PC-9 (cell line): ENCODE data around the gene NR4A2. TPM values are rescaled to one million over a fixed set of nuclear protein-coding genes. Genes with fewer than 3 reads are reported as not detected.

ENCODE experiments used
- BruUV-seq: library from RNA; stranded (reverse); fragments of 400-500 nt; replicated peaks from 2 replicates; lab custom pipeline; 2021; lab: Mats Ljungman, UMichigan
- CTCF ChIA-PET: fragments of 300-600 bp; sonication (Branson Sonifier 250); formaldehyde crosslinking; loops from one replicate; lab custom pipeline; 2022; ENCODE audit warnings: antibody characterized with exemption; lab: Charles Lee
- POLR2A ChIA-PET: fragments of 300-600 bp; sonication (Branson Sonifier 250); formaldehyde crosslinking; loops from one replicate; lab custom pipeline; 2022; ENCODE audit warnings: antibody characterized with exemption; ENCODE audit not compliant: unreplicated experiment; lab: Charles Lee
- DNase-seq, 2 experiments: peaks; one replicate each; pipeline versions ENCODE4 v3.0.0 to v3.0.0-alpha.2; 2015 to 2022; ENCODE audit warnings: mixed read lengths in 1 of 2
- H2AFZ ChIP-seq: fragments of 200-600 bp; sonication (generic); 2 replicates; pipeline ENCODE4 v1.8.1; 2017; ENCODE audit warnings: antibody characterized with exemption
- H3F3A ChIP-seq: fragments of 200-600 bp; sonication (generic); 2 replicates; pipeline ENCODE4 v1.8.1; 2017; ENCODE audit warnings: antibody characterized with exemption, mild to moderate bottlenecking, low read depth; ENCODE audit not compliant: insufficient read depth
- H3K27ac ChIP-seq: fragments of 200-600 bp; sonication (generic); 2 replicates; pipeline ENCODE4 v1.6.1; 2016; ENCODE audit warnings: mixed run types
- H3K27me3 ChIP-seq: fragments of 200-600 bp; sonication (generic); 2 replicates; pipeline ENCODE4 v1.6.1; 2016; ENCODE audit warnings: low read depth, mixed run types; ENCODE audit not compliant: insufficient read depth
- H3K36me3 ChIP-seq: fragments of 200-600 bp; sonication (generic); 2 replicates; pipeline ENCODE4 v1.6.1; 2016; ENCODE audit warnings: low read depth, mixed run types
- H3K4me1 ChIP-seq: fragments of 200-600 bp; sonication (generic); replicated peaks from 2 replicates; pipeline ENCODE4 v1.6.1; 2016; ENCODE audit warnings: mixed run types; ENCODE audit not compliant: insufficient read depth
- H3K4me2 ChIP-seq: fragments of 200-600 bp; sonication (generic); 2 replicates; pipeline ENCODE4 v1.6.1; 2017; ENCODE audit warnings: mixed run types
- H3K4me3 ChIP-seq: fragments of 200-600 bp; sonication (generic); 2 replicates; pipeline ENCODE4 v1.6.1; 2016; ENCODE audit warnings: mixed run types
- H3K79me2 ChIP-seq: fragments of 200-600 bp; sonication (generic); 2 replicates; pipeline ENCODE4 v1.6.1; 2017; ENCODE audit warnings: low read depth, mixed run types
- H3K9me2 ChIP-seq: fragments of 200-600 bp; sonication (generic); 2 replicates; pipeline ENCODE4 v1.8.1; 2017; ENCODE audit warnings: mild to moderate bottlenecking; ENCODE audit not compliant: insufficient read depth
- H3K9me3 ChIP-seq: fragments of 200-600 bp; sonication (generic); 2 replicates; pipeline ENCODE4 v1.8.1; 2016; ENCODE audit warnings: low read depth; ENCODE audit not compliant: insufficient read depth
- H4K20me1 ChIP-seq: fragments of 200-600 bp; sonication (generic); 2 replicates; pipeline ENCODE4 v1.8.1; 2017; ENCODE audit not compliant: insufficient read depth
- EZH2 ChIP-seq: fragments of 200-600 bp; sonication (generic); IDR thresholded peaks from 2 replicates; pipeline ENCODE4 v1.8.0; 2017; ENCODE audit warnings: antibody characterized with exemption, low read depth
- intact Hi-C: fragments of 100-400 bp; cut with micrococcal nuclease; formaldehyde crosslinking; loops from one replicate; pipeline ENCODE4 v1.10.0; 2022; ENCODE audit not compliant: unreplicated experiment
- total RNA-seq: library from RNA; stranded (reverse); gene quantifications from 2 replicates; pipeline ENCODE4 v1.2.3, GENCODE V29; 2021
- TF ChIP-seq, protein P1 (sequence below): fragments of 200-600 bp; sonication (generic); conservative IDR thresholded peaks from 2 replicates; pipeline ENCODE4 v1.6.1; 2017; ENCODE audit warnings: mixed run types, antibody characterized with exemption, mild to moderate bottlenecking, moderate library complexity

NR4A2 gene
- total RNA-seq, 1 experiment from 2014 or later: 3.0 TPM

GRCh38 chr2:156341452-156342253 is 9.1 kb upstream of the NR4A2 start:
- Histone ChIP-seq H3K4me2 (peak overlapping the region; percentile 88), H4K20me1 (no peaks in the 10 kb centered on the region), H3K4me1 (peaks cover 14% of the 10 kb centered on the region), H2AFZ (peak overlapping the region; percentile 87), H3K4me3 (peak overlapping the region; percentile 74), H3K36me3 (no peaks in the 10 kb centered on the region), H3K9me2 (no peaks in the 10 kb centered on the region), H3K9me3 (no peaks in the 10 kb centered on the region), H3F3A (peaks cover 13% of the 10 kb centered on the region; the same call in 1 of the 2 replicates), H3K79me2 (no peaks in the 10 kb centered on the region), H3K27ac (peak overlapping the region; percentile 78), H3K27me3 (no peaks in the 10 kb centered on the region)
- BruUV-seq: TSS peak; percentile 68
- POLR2A ChIA-PET: interaction anchor here (0.6 to 0.8 kb wide), 5 partner anchors 35 to 1245 kb away, joined by 3 to 7 read pairs (median 3); no protein-coding TSS in a partner anchor
- peak; percentile 66 to 82 for DNase-seq
- CTCF ChIA-PET: interaction anchor here (0.9 kb wide), 1 partner anchor 58 kb away, joined by 4 read pairs; no protein-coding TSS in a partner anchor
- intact Hi-C loops: loop anchor here (1.0 to 10.0 kb wide), 5 partner anchors 59 to 1097 kb away; partner anchors contain the start of gene GPD2
- TF ChIP-seq, protein P1, sequence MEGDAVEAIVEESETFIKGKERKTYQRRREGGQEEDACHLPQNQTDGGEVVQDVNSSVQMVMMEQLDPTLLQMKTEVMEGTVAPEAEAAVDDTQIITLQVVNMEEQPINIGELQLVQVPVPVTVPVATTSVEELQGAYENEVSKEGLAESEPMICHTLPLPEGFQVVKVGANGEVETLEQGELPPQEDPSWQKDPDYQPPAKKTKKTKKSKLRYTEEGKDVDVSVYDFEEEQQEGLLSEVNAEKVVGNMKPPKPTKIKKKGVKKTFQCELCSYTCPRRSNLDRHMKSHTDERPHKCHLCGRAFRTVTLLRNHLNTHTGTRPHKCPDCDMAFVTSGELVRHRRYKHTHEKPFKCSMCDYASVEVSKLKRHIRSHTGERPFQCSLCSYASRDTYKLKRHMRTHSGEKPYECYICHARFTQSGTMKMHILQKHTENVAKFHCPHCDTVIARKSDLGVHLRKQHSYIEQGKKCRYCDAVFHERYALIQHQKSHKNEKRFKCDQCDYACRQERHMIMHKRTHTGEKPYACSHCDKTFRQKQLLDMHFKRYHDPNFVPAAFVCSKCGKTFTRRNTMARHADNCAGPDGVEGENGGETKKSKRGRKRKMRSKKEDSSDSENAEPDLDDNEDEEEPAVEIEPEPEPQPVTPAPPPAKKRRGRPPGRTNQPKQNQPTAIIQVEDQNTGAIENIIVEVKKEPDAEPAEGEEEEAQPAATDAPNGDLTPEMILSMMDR: no peak
- no peak for TF ChIP-seq EZH2

DNA sequence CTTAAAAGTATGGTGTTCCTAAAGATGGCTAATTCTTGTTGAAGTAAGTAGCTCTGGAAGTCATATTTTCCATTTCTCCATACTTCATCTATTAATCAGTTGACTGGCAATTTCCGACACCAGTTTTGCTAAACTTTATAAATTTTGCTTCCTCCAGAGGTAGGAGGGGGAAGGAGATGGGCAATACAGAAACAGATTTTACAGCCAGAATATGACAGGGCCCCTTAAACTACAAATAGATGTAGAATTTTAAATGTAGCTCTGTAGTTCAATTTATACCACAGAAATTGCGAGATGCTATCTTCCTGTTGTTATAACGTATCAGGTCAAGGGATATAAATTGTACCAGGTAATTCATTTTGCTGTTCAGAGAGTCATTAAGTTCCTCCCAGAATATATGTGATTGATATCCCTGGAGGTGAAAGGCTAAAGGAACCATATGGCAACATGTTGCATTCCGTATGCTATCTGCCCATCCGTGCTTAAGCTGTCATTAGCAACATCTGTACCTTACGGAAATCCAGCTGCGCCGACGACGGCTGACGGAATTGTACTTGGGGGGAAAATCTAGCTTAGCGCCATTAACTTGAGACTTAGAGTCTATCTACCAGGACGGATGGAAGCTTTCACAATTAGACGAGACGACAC is 8.4 kb upstream of the NR4A2 start:
- Histone ChIP-seq H3K27me3 (no peaks in the 10 kb centered on the region), H4K20me1 (no peaks in the 10 kb centered on the region), H3F3A (peaks cover 13% of the 10 kb centered on the region; the same call in 1 of the 2 replicates), H3K36me3 (no peaks in the 10 kb centered on the region), H3K4me2 (peak overlapping the region; percentile 88), H2AFZ (peak overlapping the region; percentile 87), H3K9me2 (no peaks in the 10 kb centered on the region), H3K79me2 (no peaks in the 10 kb centered on the region), H3K9me3 (no peaks in the 10 kb centered on the region), H3K4me1 (peaks cover 16% of the 10 kb centered on the region), H3K4me3 (peak overlapping the region; percentile 74), H3K27ac (peak overlapping the region; percentile 78)
- BruUV-seq: no TSS peak
- POLR2A ChIA-PET: interaction anchor here (0.6 to 0.8 kb wide), 4 partner anchors 36 to 426 kb away, joined by 3 to 4 read pairs (median 3); no protein-coding TSS in a partner anchor
- TF ChIP-seq, protein P1: no peak
- no peak for TF ChIP-seq EZH2
- intact Hi-C loops: loop anchor here (2.0 to 10.0 kb wide), 3 partner anchors 96 to 1096 kb away; partner anchors contain the start of gene GPD2
- CTCF ChIA-PET: interaction anchor here (0.8 to 0.9 kb wide), 2 partner anchors 59 to 249 kb away, joined by 3 to 4 read pairs; no protein-coding TSS in a partner anchor
- no peak for DNase-seq

DNA sequence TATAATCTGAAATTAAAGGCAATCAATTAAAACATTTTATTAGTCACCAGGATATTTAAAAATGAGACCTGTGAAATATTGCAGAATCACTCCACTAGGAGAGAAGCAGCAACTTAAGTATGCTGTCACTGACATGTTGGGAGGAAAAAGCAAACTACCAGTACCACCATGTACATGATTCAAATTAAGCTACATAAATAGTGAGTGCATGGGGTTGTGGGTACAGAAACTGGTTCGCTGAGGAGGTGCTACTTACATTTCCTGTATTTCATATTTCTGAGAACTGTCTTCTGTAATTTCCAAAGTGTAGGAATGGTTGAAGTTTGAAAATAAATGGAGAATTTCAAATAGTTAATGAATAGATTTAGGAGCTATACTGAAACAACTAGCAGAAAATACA is 7.9 kb upstream of the NR4A2 start:
- Histone ChIP-seq H3K36me3 (no peaks in the 10 kb centered on the region), H3K9me3 (no peaks in the 10 kb centered on the region), H3F3A (peaks cover 13% of the 10 kb centered on the region; the same call in 1 of the 2 replicates), H3K4me3 (peak overlapping the region; percentile 74; the same call in 1 of the 2 replicates), H3K27me3 (no peaks in the 10 kb centered on the region), H3K4me1 (peaks cover 19% of the 10 kb centered on the region), H3K9me2 (no peaks in the 10 kb centered on the region), H4K20me1 (no peaks in the 10 kb centered on the region), H3K27ac (no peak overlapping the region), H3K79me2 (no peaks in the 10 kb centered on the region), H3K4me2 (peak overlapping the region; percentile 88; the same call in 1 of the 2 replicates), H2AFZ (no peak overlapping the region)
- no peak for DNase-seq
- POLR2A ChIA-PET: no interaction called here
- CTCF ChIA-PET: interaction anchor here (0.8 to 0.9 kb wide), 2 partner anchors 60 to 249 kb away, joined by 3 to 4 read pairs; no protein-coding TSS in a partner anchor
- no peak for TF ChIP-seq EZH2
- TF ChIP-seq, protein P1: no peak
- intact Hi-C loops: loop anchor here (2.0 to 10.0 kb wide), 3 partner anchors 96 to 1096 kb away; partner anchors contain the start of gene GPD2
- no TSS peak for BruUV-seq
